K562 (cell line): Measurements from ENCODE around the gene RDH8. TPM values are rescaled to one million over a fixed set of nuclear protein-coding genes. Genes with fewer than 3 reads are reported as not detected.
A peak's percentile ranks its signal among the peaks of the same experiment; 100 is the strongest.

Source experiments
- ATAC-seq: fragments of 200-7000 bp; cut with Tn5 transposase; 3 replicates; pipeline ENCODE4 v1.9.1; 2020; ENCODE audit warnings: moderate library complexity
- BruUV-seq: library from RNA; stranded (reverse); fragments of 400-500 nt; replicated peaks from 2 replicates; lab custom pipeline; 2021; lab: Mats Ljungman, UMichigan
- CTCF ChIA-PET: fragments of 300-600 bp; formaldehyde crosslinking; extraction: SDS; loops from one replicate; lab custom pipeline; 2021; ENCODE audit warnings: low intra/inter-chr PET ratio; lab: Yijun Ruan, JAX
- POLR2A ChIA-PET: fragments of 300-600, 350-650 bp; sonication (Branson Sonifier 250); formaldehyde crosslinking; extraction: SDS; loops from one replicate; lab custom pipeline; 2021; ENCODE audit warnings: antibody characterized with exemption, inconsistent platforms; lab: Yijun Ruan, JAX
- DNase-seq, 4 experiments: peaks; one replicate each; pipeline versions ENCODE4 v3.0.0 to v3.0.0-alpha.2; 2011 to 2018; ENCODE audit warnings: low spot score in 3 of 4, mixed read lengths in 3 of 4; ENCODE audit errors: extremely low read depth in 1 of 4
- FAIRE-seq: peaks from 2 replicates; lab custom pipeline; 2011; peaks lifted over from hg19 to GRCh38; lab: Jason Lieb, UNC
- H2AFZ ChIP-seq: 2 replicates; pipeline ENCODE4 v1.6.0; 2011; ENCODE audit warnings: low read depth, low read length, control low read depth, inconsistent platforms
- H3K27ac ChIP-seq: fragments of 200-600 bp; 3 replicates; pipeline ENCODE4 v1.8.0; 2011; ENCODE audit warnings: low read depth, mild to moderate bottlenecking, control low read depth, inconsistent platforms, low read length, moderate library complexity, mixed read lengths; ENCODE audit errors: extremely low read depth
- H3K27me3 ChIP-seq, 2 experiments: fragments of 300-600 bp in 1 of 2; 2 replicates in 1 of 2; 3 replicates in 1 of 2; pipeline versions ENCODE4 v1.6.0 to v1.8.0; 2011; ENCODE audit warnings: inconsistent platforms in 2 of 2, low read length in 2 of 2, mild to moderate bottlenecking in 1 of 2, mixed read lengths in 1 of 2, moderate library complexity in 1 of 2; ENCODE audit not compliant: control insufficient read depth in 2 of 2, insufficient read depth in 2 of 2
- H3K36me3 ChIP-seq: fragments of 300-600 bp; 3 replicates; pipeline ENCODE4 v1.8.0; 2011; ENCODE audit warnings: mild to moderate bottlenecking, low read length, inconsistent platforms; ENCODE audit not compliant: control insufficient read depth, insufficient read depth
- H3K4me1 ChIP-seq, 2 experiments: fragments of 200-600 bp in 1 of 2; replicated peaks in 1 of 2; 2 replicates in 1 of 2; 3 replicates in 1 of 2; pipeline versions ENCODE4 v1.5.1 to v1.8.0; 2011; ENCODE audit warnings: inconsistent platforms in 2 of 2, low read length in 2 of 2, mild to moderate bottlenecking in 1 of 2, mixed read lengths in 1 of 2, moderate library complexity in 1 of 2; ENCODE audit not compliant: control insufficient read depth in 2 of 2, insufficient read depth in 2 of 2
- H3K4me2 ChIP-seq: 2 replicates; pipeline ENCODE4 v1.6.1; 2011; ENCODE audit warnings: low read length, control low read depth, inconsistent platforms, mixed read lengths; ENCODE audit not compliant: insufficient read depth
- H3K4me3 ChIP-seq: fragments of 200-600 bp; sonication (generic), shearing (Covaris generic); 2 replicates; pipeline ENCODE4 v1.5.1; 2016; ENCODE audit warnings: control low read depth, inconsistent platforms
- H3K79me2 ChIP-seq: fragments of 200-600 bp; 3 replicates; pipeline ENCODE4 v1.8.0; 2011; ENCODE audit warnings: low read length, inconsistent platforms; ENCODE audit not compliant: control insufficient read depth, insufficient read depth
- H3K9ac ChIP-seq, 2 experiments: 2 replicates each; pipeline versions ENCODE4 v1.6.0 to v1.6.1; 2011; ENCODE audit warnings: low read depth in 2 of 2, low read length in 2 of 2, control low read depth in 1 of 2, inconsistent platforms in 1 of 2, mild to moderate bottlenecking in 1 of 2, mixed read lengths in 1 of 2; ENCODE audit not compliant: insufficient read depth in 1 of 2
- H3K9me1 ChIP-seq: one replicate; pipeline ENCODE4 v1.6.0; 2011; ENCODE audit warnings: inconsistent platforms, mild to moderate bottlenecking, low read length, moderate library complexity; ENCODE audit not compliant: control insufficient read depth, insufficient read depth
- H3K9me3 ChIP-seq: replicated peaks from 2 replicates; pipeline ENCODE4 v1.5.1; 2011; ENCODE audit warnings: low read depth, low read length, inconsistent platforms; ENCODE audit not compliant: control insufficient read depth, insufficient read depth
- H4K20me1 ChIP-seq: replicated peaks from 2 replicates; pipeline ENCODE4 v1.6.1; 2011; ENCODE audit warnings: low read length, inconsistent platforms, mixed read lengths; ENCODE audit not compliant: control insufficient read depth, insufficient read depth
- BCLAF1 ChIP-seq, 2 experiments: fragments of 450-650 bp in 1 of 2; IDR thresholded peaks; 2 replicates each; pipeline ENCODE4 v1.6.1; 2011 to 2017; ENCODE audit warnings: low read depth in 2 of 2, antibody characterized with exemption in 1 of 2, borderline replicate concordance in 1 of 2, low read length in 1 of 2, mild to moderate bottlenecking in 1 of 2, mixed read lengths in 1 of 2; ENCODE audit not compliant: control insufficient read depth in 1 of 2
- C11orf30 ChIP-seq: fragments of 450-650 bp; IDR thresholded peaks from 2 replicates; pipeline ENCODE4 v1.6.1; 2016; ENCODE audit warnings: low read depth, mild to moderate bottlenecking
- CBX3 ChIP-seq, 2 experiments: IDR thresholded peaks; 1 replicate in 1 of 2; 2 replicates in 1 of 2; pipeline ENCODE4 v1.6.1; 2012; ENCODE audit warnings: inconsistent platforms in 2 of 2, low read length in 2 of 2, borderline replicate concordance in 1 of 2, control low read depth in 1 of 2
- E2F3 ChIP-seq: fragments of 250-450 bp; sonication (Bioruptor Pico); IDR thresholded peaks from 2 replicates; pipeline ENCODE4 v1.4.0; 2020; ENCODE audit warnings: mild to moderate bottlenecking
- ETS2 ChIP-seq: IDR thresholded peaks from 2 replicates; pipeline ENCODE4 v1.6.1; 2016; ENCODE audit warnings: borderline replicate concordance, missing genetic modification characterization, mild to moderate bottlenecking, moderate library complexity, missing compliant biosample characterization; ENCODE audit not compliant: poor library complexity, severe bottlenecking
- NEUROD1 ChIP-seq: fragments of 150-350 bp; IDR thresholded peaks from 2 replicates; pipeline ENCODE4 v1.6.1; 2014; ENCODE audit warnings: borderline replicate concordance, low read length, low read depth; ENCODE audit not compliant: partially characterized antibody
- RHOXF2B ChIP-seq: fragments of 250-450 bp; sonication (Bioruptor Pico); conservative IDR thresholded peaks from 2 replicates; pipeline ENCODE4 v1.5.1; 2021
- SMARCA5 ChIP-seq: fragments of 450-650 bp; IDR thresholded peaks from 2 replicates; pipeline ENCODE4 v1.6.1; 2016
- TCF7L2 ChIP-seq: fragments of 150-350 bp; IDR thresholded peaks from 2 replicates; pipeline ENCODE4 v1.6.1; 2016; ENCODE audit warnings: low read depth, mild to moderate bottlenecking, low read length, moderate library complexity
- ZNF444 ChIP-seq: fragments of 250-450 bp; sonication (Bioruptor Pico); IDR thresholded peaks from 2 replicates; pipeline ENCODE4 v1.4.0; 2020; ENCODE audit warnings: mild to moderate bottlenecking, moderate library complexity
- WGBS: fragments of 100-300 bp; shearing (Covaris generic); methylation state at CpG from one replicate; pipeline ENCODE4 v1.1.6; 2016; ENCODE audit warnings: low coverage, mixed read lengths; ENCODE audit not compliant: insufficient coverage; ENCODE audit errors: missing lambda C conversion rate; 5-methylcytosine and 5-hydroxymethylcytosine counted together
- in situ Hi-C: fragments of 300-500 bp; cut with MboI; formaldehyde crosslinking; loops from 4 replicates; pipeline ENCODE4 v1.15.0; 2018; ENCODE audit warnings: inconsistent platforms, mixed read lengths
- intact Hi-C: fragments of 100-400 bp; cut with micrococcal nuclease; formaldehyde crosslinking; loops from 2 replicates; pipeline ENCODE4 v1.14.2; 2022
- polyA plus RNA-seq, 8 experiments: library from polyadenylated mRNA; depleted of rRNA in 4 of 8; stranded (reverse) in 5 of 8; unstranded in 3 of 8; fragments of >200 nt; fragmentation: Nextera tagmentation in 2 of 8; fragmentation: Illumina TruSeq in 1 of 8; extraction: Ambion mirVana in 2 of 8; extraction: Trizol in 1 of 8; gene quantifications; 2 replicates each; pipeline versions ENCODE4 v1.2.1 to v1.2.3, GENCODE V29; 2011 to 2014; ENCODE audit warnings: inconsistent platforms in 1 of 8, missing spikeins in 1 of 8
- total RNA-seq, 7 experiments: library from RNA; depleted of rRNA in 6 of 7; stranded (reverse); fragments of >200 nt in 6 of 7; fragmentation: Illumina TruSeq in 2 of 7; extraction: Trizol in 2 of 7; gene quantifications; 2 replicates each; pipeline versions ENCODE4 v1.2.1 to v1.2.3, GENCODE V29; 2011 to 2021; ENCODE audit warnings: low replicate concordance in 1 of 7

Gene RDH8
- total and polyA plus RNA-seq, 9 of the 15 experiments (the other 6 are each of a cell fraction or from before 2014, with no cell fraction given), result not detected

GRCh38 chr19:9969688-9969975 lies 43.7 kb upstream of the RDH8 start:
- no TSS peak for BruUV-seq
- no peak overlapping the region for H2AFZ ChIP-seq
- no peak overlapping the region for H3K4me2 ChIP-seq
- DNase-seq, result no peak
- FAIRE-seq, result no peak
- POLR2A ChIA-PET, result no interaction called here
- no peaks in the 10 kb centered on the region for H3K4me1 ChIP-seq
- H3K9me3 ChIP-seq, result no peaks in the 10 kb centered on the region
- CTCF ChIA-PET, result no interaction called here
- no peaks in the 10 kb centered on the region for H3K79me2 ChIP-seq
- intact Hi-C loops, result no loop called here
- no peaks in the 10 kb centered on the region for H4K20me1 ChIP-seq
- peaks cover 3 to 18% of the 10 kb centered on the region in 2 experiments; a peak in 4 of 5 replicates for H3K27me3 ChIP-seq
- 0 out of 3 replicates have a peak, but pooled peaks have one; percentile 29 for ATAC-seq
- H3K36me3 ChIP-seq, result no peaks in the 10 kb centered on the region
- no peak overlapping the region for H3K4me3 ChIP-seq
- in situ Hi-C loops, result no loop called here
- no peak overlapping the region for H3K9ac ChIP-seq
- H3K27ac ChIP-seq, result no peak overlapping the region
- TF ChIP-seq CBX3 (IDR thresholded peaks at IDR 0.05; ENCODE audit: borderline replicate concordance in 1 of 2, low read length in 2 of 2) (no peak), ETS2 (tag) (no peak), TCF7L2 (no peak), C11orf30 (no peak), E2F3 (CRISPR knock-in tag) (no peak), ZNF444 (no peak), BCLAF1 (IDR thresholded peaks at IDR 0.05; ENCODE audit: borderline replicate concordance in 1 of 2, control insufficient read depth in 1 of 2, low read depth in 2 of 2, low read length in 1 of 2) (no peak), NEUROD1 (no peak), SMARCA5 (no peak), RHOXF2B (CRISPR knock-in tag) (no peak)
- H3K9me1 ChIP-seq, result no peaks in the 10 kb centered on the region
- WGBS, result 0% methylated on average over 1 of the region's 2 CpGs
